GM21526 (cell line): ENCODE data around the gene MTCL1.

ENCODE experiments used
- ATAC-seq: cut with Tn5 transposase; IDR thresholded peaks from one replicate; pipeline ENCODE4 v1.9.1; 2021; ENCODE audit warnings: moderate library complexity; ENCODE audit not compliant: unreplicated experiment, low FRiP score

MTCL1 gene

DNA sequence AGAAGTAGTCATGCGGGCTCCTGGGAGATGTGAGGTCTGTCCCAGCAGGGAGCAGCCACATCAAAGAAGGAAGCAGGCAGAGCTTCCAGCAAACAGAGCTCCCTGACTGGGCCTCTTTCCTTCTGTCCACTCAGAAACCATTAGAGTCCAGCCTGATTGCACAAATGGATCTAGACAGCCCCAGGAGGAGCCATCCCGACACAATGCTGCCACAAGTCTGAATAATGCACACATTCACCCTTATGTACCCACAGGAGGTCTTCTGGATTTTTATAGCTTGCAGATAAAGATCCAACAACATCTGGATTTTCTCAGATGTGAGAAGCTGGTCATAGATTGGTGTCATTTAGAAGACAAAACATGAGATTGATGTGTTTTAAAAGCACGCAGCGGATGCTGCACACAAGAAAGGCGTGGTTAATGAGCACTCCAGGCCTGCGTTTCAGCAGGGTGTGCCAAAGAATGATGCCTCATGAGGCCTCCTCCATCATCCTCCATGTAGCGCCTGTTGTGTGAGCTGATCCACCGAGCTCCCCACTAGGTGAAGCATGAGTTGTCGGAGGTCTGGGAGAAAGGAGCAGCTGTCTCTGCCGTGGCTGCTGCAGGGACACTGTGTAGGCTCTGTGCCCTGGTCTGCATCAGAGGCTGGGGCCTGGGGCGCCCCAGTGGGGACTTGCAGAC is 60.6 kb downstream of the MTCL1 start:
- ATAC-seq = no peak

DNA sequence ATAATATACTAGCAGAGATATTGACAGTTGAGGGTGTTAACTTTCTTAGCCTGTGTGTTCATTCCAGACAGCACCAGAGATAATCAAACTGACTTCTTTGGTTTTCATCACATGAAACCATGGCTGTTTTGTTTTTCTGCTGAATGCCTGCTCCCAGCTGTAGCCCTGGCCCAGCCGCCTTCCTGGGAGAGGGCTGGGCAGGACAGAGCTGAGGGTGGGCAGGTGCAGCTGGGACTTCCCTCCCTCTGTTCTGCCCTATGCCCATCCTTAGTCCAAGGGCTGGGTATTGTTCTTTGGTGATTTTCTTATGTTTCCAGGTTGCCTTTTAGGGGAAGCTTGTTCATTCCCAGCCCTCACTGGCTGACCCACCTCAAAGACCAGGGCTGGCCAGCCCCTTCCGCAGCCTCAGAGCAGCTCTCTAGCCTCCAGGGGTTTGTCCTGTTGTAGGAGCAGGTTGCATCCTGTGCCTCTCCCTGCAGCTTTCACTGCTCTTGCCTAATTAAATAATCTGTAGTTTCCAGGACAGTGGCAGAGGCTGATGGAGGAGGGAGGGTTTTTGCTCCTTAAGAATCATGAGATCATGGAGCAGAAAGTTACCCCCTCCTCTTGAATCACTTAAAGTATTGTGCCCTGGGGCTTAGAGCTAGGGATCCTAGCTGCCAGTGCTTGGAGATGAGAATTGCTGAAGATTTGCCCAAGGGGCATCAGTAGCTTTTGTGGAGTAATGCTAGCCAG is 61.4 kb downstream of the MTCL1 start:
- ATAC-seq = no peak

DNA sequence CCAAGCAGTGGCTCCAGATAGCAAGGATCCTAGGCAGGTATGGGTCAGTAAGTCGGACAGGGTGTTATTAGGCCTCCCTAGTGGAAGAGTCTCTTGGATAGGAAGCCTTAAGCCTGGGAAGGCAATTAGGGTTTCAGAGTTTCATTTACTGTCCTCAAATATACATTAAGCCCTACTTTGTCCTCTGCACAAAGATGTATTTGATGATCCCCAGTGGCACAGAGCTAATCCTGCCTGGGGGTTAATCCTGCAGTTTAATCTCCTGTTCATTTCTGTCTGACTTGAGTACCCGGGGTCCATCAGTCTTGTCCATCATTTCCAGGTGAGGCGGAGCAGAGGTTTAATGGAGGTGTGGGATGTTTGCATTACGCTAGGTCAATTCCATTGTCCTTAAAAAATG is 62.0 kb downstream of the MTCL1 start:
- no peak for ATAC-seq

DNA sequence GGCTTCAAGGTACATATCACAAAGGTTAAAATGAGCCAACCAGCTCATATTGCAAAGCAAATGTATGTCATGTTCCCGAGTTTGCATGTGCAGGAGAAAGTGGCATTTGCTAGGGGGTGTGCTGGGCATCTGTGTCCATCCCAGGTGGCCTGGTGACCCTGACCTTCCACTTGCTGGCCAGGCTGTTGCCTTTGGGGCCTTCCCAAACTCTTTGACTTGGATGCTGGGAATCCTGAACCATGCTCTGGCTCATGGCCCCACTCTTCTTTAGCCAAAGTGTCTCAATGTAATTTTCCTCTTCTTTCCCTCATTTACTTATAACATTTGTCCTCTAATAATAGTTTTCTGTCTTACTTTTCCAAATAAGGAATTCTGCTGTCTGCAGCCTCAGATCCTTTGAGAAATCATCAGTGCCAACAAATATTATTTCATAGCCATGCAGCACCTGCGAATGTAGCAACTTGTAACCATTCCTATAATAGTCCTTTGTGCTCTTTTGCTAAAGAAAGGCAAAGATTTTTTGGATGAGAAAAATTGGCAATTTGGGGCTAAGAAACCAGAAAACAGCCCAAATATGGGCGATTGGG is 64.2 kb downstream of the MTCL1 start:
- ATAC-seq = no peak

DNA sequence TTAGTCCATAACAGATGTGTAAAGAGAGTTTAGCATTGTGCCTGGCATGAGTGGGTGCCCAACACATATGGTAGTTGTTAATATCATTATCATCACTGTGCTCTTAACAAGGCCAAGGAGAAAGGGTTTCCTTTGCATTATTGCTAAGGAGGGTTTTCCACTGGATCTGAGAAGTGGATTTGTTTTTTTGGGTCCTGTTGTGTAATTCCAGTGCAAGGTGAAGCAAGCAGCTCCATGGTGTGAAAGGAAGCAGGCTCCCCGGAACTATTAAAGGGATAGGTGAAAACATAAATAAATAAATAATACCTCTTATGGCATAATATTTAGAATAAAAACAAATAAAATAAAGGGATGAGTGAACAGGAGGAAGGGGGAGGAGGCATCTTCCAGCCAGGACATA is 65.3 kb downstream of the MTCL1 start:
- ATAC-seq = no peak

DNA sequence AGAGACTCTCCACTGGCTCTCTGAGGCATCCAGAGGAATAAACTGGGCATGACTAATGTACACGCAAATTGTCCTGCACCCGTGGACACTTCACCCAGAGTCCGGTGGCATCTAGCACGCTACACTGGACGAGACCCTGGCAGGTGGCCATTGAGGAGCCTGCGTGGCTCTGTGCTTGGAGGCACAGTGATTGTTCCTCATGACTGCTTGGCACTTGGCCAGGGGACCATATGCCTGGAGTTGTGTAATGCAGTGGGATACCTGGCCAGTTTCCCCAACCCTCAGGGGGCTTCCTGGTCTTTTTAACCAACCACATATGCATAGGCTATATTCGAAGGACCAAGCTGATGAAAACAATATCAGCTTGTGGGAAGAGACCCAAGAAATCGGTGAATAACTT is 66.6 kb downstream of the MTCL1 start:
- no peak for ATAC-seq

DNA sequence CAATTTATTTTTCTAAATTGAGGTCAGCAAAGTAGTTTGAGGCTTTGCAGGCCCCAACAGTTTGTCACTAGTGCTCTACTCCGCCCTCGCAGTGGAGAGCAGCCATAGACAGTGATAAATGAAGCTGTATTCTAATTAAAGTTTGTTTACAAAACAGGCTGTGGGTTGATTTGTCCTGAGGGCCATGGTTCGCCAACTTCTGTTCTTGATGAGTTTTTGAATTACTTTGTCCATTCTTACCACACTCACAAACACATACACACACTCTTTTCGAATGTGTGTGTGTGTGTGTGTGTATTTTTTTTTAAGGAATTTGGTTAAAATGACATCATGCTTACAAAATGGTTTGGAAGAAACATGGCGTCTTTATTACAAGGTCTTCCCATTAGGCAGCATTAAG is 68.6 kb downstream of the MTCL1 start:
- ATAC-seq = no peak

DNA sequence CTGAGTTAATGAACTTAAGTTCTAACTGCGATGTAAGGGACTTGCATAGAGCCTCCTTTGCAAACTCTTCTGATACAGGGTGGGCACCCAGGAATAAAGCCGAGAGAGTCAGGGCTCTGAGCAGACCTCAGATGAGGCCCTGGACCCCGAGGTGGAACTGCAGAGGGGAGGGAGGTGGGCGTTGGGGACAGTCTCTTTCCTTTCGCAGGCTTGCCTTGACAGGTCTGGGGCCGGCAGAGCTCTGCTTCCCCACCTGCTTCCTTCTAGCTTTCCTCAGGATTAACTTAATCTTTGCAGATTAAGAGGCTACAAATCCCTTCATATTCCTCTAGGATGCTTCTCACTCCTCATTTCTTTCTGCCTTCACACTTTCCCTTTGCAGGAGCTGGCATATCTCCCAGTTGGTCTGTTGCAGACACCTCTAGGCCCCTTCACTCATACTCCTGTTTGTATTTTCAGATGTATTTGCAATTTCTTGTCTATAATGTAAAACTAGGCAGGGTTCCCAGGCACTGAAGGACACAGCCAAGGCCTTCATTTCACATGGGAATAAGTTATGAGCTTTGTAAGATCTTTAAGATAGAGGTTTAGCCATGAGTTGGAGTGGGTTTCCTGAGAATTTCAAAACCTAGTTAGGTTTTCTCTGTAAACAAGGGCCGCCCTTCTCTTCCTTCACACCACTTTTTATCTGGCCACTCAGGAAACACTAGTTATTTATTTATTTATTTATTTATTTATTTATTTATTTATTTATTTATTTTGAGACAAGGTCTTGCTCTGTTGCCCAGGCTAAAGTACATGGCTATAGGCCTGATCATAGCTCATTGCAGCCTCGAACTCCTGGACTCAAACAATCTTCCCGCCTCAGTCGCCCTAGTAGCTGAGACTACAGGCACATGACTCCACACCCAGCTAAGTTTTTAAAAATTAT is 70.9 kb downstream of the MTCL1 start:
- ATAC-seq = no peak

DNA sequence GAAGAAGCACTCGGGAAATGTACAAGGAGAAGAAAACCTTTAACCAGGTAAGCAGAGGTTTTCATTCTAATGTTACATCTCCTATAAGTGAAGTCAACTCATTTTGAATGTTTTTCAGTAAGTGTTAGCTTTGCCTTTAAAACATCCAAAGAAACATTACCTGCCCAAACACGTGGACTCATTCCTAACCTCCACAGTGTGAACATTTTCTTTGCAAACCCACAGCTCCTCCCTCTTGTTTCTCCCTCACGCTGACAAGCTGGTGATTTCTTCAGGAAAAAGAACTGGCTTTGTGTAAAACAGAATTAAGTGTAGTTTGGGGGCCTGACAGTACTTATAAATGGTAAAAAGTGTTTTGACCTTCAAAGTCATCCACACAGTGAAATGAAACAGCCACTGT is 72.5 kb downstream of the MTCL1 start:
- ATAC-seq = no peak

DNA sequence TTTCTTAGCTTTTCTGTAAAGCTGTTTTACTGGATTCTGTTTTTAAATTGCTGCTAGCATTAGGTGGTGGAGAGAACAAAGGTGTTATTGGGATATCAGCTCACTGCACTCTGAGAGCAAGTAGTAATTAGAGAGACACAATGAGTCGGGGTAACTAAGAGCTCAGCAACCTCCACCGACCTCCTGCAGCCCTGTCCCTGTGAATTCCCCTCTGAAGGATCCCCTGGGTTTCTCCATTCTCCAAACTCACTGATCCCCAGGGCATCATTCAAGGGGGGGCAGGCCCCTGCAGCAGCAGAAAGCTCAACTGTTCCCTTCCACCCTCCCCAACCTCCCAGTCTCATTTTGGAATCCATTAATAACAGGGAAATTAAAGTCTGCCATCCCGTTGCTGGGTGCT is 73.0 kb downstream of the MTCL1 start:
- no peak for ATAC-seq

DNA sequence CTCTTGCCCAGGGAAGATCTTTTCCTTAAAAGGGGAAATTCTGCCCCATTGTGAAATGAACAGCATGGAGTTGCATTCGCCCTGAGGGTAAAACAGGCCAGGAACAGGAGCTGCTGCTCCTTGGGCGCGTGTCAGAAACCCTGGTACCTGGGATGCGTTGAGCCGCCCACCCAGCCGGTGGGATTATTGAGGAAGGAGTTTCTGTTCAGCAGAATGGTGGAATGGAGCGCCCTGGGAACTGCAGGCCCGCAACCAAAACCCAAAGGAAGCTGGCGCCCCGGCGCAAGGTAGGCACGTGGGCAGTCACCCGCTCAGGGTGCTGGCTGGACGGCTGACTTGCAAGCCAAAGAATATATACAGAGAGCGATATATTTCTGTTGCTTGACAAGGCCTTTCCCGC is 73.5 kb downstream of the MTCL1 start:
- no peak for ATAC-seq

DNA sequence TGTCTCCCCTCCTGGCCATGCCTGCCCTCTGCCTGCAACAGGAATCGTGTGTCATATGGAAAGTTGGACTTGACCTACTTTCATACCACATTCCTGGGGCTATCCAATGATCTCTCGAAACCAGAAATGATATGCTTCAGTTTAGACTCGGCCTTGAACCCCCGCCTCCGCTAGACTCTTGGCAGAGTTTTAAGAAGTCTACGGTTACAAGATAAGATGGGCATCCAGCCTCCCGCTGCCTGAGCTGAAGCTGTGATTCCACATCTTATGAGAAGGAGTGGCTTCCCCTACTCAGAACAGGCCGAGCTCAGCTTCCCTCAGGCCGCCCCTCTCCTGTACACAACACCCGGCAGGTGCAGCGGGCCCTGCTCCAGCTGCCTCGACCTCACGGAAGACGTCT is 73.9 kb downstream of the MTCL1 start:
- ATAC-seq = no peak

DNA sequence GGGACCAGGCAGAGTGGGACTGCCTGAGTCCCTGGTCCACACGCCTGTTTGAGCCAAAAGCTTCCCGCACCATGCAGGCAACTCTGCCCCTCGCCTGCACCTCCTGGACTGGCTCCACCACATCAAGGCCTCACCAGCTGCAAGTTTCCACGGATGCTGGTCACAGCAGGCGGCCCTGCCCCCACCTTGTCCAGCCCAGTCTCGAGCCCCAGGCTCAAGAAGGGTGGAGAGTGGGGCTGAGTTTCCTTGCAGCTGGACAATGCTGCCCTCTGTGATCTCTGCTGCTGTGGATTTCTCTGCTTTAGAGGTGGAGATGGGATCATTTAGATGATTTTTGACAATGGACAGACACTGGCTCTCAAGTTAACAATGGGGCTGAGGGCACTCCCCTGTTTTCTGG is 74.9 kb downstream of the MTCL1 start:
- ATAC-seq = no peak

DNA sequence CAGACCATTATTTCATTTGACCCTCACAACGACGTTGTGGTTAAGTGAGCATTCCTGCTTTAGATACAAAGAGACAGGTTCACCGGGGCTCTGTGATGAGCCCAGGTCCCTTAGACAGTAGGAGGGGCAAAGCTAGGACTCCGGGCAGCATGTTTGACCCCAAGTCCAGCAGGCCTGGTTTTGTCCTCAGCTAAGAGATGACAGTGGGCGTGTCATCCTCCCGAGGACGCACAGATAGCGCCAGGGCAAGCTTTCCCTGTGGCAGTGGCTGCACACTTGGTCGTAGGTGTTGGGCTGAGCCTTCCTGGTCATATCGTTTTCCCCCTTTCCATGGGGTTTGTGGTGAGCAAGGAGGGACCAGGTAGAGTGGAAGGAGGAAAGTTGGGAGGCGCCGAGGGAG is 76.3 kb downstream of the MTCL1 start:
- ATAC-seq = no peak

DNA sequence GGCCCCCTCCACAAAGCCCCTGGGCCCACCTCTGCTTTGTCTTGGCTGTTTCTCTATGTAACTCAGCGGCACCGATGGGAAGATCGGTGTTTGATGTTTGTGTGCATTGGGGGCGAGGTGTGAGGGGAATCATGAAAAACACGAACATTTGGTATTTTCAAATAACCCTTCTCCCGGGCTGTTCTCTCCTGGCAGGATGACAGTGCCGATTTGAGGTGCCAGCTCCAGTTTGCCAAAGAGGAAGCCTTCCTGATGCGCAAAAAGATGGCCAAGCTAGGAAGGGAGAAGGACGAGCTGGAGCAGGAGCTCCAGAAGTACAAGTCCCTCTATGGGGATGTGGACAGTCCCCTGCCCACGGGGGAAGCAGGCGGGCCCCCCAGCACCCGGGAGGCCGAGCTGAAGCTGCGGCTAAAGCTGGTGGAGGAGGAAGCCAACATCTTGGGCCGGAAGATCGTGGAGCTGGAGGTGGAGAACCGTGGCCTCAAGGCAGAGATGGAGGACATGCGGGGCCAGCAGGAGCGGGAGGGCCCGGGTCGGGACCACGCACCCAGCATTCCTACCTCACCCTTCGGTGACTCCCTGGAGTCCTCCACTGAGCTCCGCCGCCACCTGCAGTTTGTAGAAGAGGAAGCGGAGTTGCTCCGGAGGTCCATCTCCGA is 78.1 kb downstream of the MTCL1 start:
- ATAC-seq = no peak

DNA sequence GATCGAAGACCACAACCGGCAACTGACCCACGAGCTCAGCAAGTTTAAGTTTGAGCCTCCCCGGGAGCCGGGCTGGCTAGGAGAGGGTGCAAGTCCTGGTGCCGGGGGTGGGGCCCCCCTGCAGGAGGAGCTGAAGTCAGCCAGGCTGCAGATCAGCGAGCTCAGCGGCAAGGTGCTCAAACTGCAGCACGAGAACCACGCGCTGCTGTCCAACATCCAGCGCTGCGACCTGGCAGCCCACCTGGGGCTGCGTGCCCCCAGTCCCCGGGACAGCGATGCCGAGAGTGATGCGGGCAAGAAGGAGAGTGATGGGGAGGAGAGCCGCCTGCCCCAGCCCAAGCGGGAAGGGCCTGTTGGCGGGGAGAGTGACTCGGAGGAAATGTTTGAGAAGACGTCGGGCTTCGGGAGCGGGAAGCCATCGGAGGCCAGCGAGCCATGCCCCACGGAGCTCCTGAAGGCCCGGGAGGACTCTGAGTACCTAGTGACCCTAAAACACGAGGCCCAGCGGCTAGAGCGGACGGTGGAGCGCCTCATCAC is 78.7 kb downstream of the MTCL1 start:
- ATAC-seq = no peak

DNA sequence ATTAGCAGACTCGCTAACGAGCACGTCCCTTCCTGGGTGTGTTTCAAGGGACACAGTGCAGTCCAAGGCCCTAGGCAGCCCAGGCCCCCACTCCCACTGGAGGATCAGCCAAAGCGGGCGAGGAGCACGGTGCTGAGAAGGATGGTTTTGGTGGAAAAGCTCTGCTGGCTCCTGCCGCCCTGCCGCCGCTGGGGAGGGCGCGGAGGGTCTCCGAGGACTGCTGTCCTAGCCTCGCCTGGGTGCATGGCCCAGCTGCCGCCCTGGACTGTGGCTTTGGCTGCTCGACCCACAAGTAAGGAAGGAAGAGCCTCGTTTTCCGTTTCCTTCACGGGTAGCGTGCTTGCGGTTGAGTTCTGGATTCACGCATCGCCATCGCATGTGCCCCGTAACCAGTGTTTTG is 79.9 kb downstream of the MTCL1 start:
- no peak for ATAC-seq

DNA sequence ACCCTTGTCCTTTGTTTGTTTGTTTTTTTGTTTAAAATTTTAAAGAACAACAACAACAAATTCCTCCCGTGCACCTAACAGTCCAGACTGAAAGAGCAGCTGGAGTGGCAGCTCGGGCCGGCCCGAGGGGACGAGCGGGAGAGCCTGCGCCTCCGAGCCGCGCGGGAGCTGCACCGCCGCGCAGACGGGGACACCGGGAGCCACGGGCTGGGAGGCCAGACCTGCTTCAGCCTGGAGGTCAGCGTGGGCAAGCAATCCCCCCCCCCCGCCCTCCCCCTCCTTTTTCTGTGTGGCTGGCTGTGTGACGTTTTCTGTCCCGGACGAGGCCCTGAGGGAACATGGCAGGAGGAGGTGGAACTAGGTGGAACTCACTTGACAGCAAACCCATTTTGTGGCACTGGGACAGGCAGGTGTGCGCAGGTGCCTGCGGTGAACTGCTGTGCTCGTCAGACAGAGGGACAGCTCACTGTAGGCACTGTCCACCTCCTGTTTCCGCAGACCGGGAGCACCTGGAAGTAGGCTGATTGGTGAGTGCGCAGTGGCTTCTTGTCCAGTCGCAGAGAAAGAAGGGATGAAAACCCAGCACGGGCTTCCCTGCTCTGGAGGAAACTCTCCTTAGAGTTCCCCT is 80.6 kb downstream of the MTCL1 start:
- ATAC-seq = no peak

DNA sequence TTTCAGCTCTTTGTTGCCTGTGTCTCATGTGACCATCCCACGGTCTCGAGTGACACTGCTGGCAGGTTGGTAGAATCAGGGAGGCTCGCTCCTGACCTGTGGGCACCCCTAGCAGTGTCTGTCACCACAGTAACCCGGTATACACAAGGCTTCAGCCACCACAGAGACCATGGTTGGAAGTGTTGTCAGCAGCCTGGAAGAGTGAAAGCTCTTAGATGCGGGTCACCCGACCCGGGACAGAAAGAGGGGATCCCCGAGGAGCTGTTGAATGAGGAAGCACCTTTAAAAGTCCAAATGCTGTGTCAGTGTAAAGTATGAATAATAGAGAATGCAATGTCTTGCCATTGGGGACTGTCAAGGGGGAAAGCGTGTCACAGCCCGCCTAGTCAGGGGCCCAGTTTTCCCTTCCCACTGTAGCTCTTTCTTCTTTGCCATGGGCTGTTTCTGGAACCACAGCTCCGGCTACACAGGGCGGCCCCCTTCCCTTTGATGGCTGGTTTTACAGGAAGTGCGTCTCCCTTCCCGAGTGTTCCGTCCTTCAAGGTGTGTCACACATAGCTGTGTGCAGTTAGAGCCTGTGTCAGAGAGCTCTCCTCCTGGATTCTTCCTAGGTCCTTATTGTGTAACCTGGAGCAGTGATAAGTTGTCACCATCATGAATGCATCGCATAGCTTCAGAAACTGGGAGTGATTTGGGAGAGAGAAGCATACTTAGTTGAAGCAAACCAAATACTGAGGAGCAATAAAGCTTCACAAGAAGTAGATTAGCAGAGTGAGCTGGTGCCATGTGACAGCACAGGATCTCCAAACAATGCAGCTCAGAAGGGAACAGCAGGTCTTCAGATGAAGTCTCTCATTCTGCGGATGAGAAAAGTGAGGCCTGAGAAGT is 81.4 kb downstream of the MTCL1 start:
- no peak for ATAC-seq
